Mucosa of descending colon (tissue), 3 donors: ENCODE data around the gene SH3BP2. TPM values are rescaled to one million over a fixed set of nuclear protein-coding genes. Genes with fewer than 3 reads are reported as not detected.

ENCODE experiments used
- ATAC-seq: fragments of 200-7000 bp; cut with Tn5 transposase; one replicate; pipeline ENCODE4 v1.9.1; 2020; ENCODE audit warnings: mild to moderate bottlenecking, moderate library complexity
- DNase-seq, 3 donors: peaks; one replicate each; pipeline ENCODE4 v3.0.0-alpha.2; 2020
- H3K36me3 ChIP-seq: fragments of 200-600 bp; one replicate; pipeline ENCODE4 v1.8.0; 2021; ENCODE audit warnings: low read depth, mild to moderate bottlenecking
- H3K4me1 ChIP-seq: fragments of 200-600 bp; one replicate; pipeline ENCODE4 v1.8.0; 2021; ENCODE audit warnings: low read depth, mild to moderate bottlenecking
- H3K4me3 ChIP-seq: fragments of 200-600 bp; one replicate; pipeline ENCODE4 v1.8.0; 2021; ENCODE audit warnings: mild to moderate bottlenecking
- H3K9me3 ChIP-seq: fragments of 200-600 bp; one replicate; pipeline ENCODE4 v1.8.0; 2021; ENCODE audit warnings: mild to moderate bottlenecking
- CTCF ChIP-seq: fragments of 200-600 bp; IDR thresholded peaks from one replicate; pipeline ENCODE4 v1.8.0; 2022; ENCODE audit warnings: antibody characterized with exemption, mild to moderate bottlenecking
- intact Hi-C, 2 donors: fragments of 100-400 bp; cut with DNase I in 1 of 2; cut with micrococcal nuclease in 1 of 2; formaldehyde crosslinking; loops; one replicate each; pipeline versions ENCODE4 v1.11.0 to v1.11.1; 2022; cut with DNase I, micrococcal nuclease
- total RNA-seq, 3 donors: library from RNA; stranded (reverse); fragmentation: NEBNext Ultra II Directional in 2 of 3; extraction: Animal tissue kit (Norgen Biotek cat#: 25700) in 2 of 3; gene quantifications; one replicate each; pipeline versions ENCODE4 v1.2.1 to v1.2.4, GENCODE V29; 2021 to 2023
- donor health status: DM: no; HTN: no; CAD: no; lungs with moderate emphysema.
- donor health status: DM: no; HTN: no; CAD: no.
- donor health status: DM: no; HTN: yes; CAD: no.

Gene SH3BP2
- total RNA-seq, 3 donors from 2014 or later: 48.1 to 75.3 (median 73.0) TPM

- DNase-seq (peak in 2 of 3 donors; percentile 20 to 41), ATAC-seq (no peak)
- intact Hi-C loops: no loop called here
- TF ChIP-seq CTCF: no peak
- no peaks in the 10 kb centered on the region for H3K9me3 ChIP-seq
- no peaks in the 10 kb centered on the region for H3K4me1 ChIP-seq
- no peak overlapping the region for H3K4me3 ChIP-seq
- H3K36me3 ChIP-seq: peaks cover 3% of the 10 kb centered on the region
Observed at GRCh38 chr4:2823301-2823670, 30.4 kb downstream of the SH3BP2 start.

- DNase-seq (peak in 1 of 3 donors; percentile 9), ATAC-seq (no peak)
- H3K36me3 ChIP-seq: peaks cover 3% of the 10 kb centered on the region
- H3K4me1 ChIP-seq: no peaks in the 10 kb centered on the region
- intact Hi-C loops: no loop called here
- TF ChIP-seq CTCF: no peak
- H3K9me3 ChIP-seq: no peaks in the 10 kb centered on the region
- no peak overlapping the region for H3K4me3 ChIP-seq
Observed at GRCh38 chr4:2823671-2824328, 30.9 kb downstream of the SH3BP2 start.

- TF ChIP-seq CTCF: no peak
- peaks cover 3% of the 10 kb centered on the region for H3K36me3 ChIP-seq
- DNase-seq (peak in 2 of 3 donors; percentile 23 to 47), ATAC-seq (no peak)
- no peaks in the 10 kb centered on the region for H3K4me1 ChIP-seq
- no peak overlapping the region for H3K4me3 ChIP-seq
- intact Hi-C loops: no loop called here
- H3K9me3 ChIP-seq: no peaks in the 10 kb centered on the region
Observed at GRCh38 chr4:2824329-2824835, 31.5 kb downstream of the SH3BP2 start.

DNA sequence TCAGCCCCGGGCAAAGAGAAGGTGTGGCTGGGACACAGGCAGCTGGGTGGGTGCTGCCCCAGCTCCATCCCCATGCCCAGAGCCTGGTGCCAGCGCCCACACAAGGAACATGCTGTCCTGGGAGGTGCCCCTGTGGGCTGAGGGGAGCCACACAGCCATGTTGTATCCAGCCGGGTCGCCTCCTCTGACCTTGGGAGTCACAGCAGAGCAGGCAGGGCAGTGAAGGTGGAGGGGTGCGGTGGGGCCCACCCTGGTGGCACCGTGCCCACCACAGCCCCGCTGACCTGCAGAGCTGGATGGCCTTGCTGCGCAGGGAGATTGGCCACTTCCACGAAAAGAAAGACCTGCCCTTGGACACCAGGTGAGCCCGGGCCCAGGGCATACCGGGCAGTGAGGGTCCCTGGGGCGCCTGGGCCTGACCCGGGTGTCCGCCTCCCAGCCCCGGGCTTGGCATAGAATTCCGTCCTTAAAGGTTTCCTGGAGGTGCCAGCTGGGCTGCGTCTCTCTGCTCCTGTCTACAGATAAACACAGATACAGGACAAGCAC is 32.0 kb downstream of the SH3BP2 start:
- H3K4me1 ChIP-seq: no peaks in the 10 kb centered on the region
- ATAC-seq (no peak), DNase-seq (peak in 2 of 3 donors; percentile 19 to 44)
- H3K36me3 ChIP-seq: peaks cover 3% of the 10 kb centered on the region
- no peak for TF ChIP-seq CTCF
- no peaks in the 10 kb centered on the region for H3K9me3 ChIP-seq
- intact Hi-C loops: no loop called here
- H3K4me3 ChIP-seq: no peak overlapping the region

- TF ChIP-seq CTCF: no peak
- intact Hi-C loops: no loop called here
- no peaks in the 10 kb centered on the region for H3K9me3 ChIP-seq
- no peaks in the 10 kb centered on the region for H3K4me1 ChIP-seq
- ATAC-seq: no peak
- H3K4me3 ChIP-seq: no peak overlapping the region
- peak in 2 of 3 donors; percentile 25 to 36 for DNase-seq
- peaks cover 3% of the 10 kb centered on the region for H3K36me3 ChIP-seq
Observed at GRCh38 chr4:2825740-2826139, 32.9 kb downstream of the SH3BP2 start.
